ENCODE results near the gene ZRSR2.

ZRSR2 gene

GRCh38 chrX:15848576-15848975 is 58.3 kb downstream of the ZRSR2 start:
- DNase-seq (ENCODE audit: low read depth in 1 of 2, low spot score in 1 of 2): no peak

DNA sequence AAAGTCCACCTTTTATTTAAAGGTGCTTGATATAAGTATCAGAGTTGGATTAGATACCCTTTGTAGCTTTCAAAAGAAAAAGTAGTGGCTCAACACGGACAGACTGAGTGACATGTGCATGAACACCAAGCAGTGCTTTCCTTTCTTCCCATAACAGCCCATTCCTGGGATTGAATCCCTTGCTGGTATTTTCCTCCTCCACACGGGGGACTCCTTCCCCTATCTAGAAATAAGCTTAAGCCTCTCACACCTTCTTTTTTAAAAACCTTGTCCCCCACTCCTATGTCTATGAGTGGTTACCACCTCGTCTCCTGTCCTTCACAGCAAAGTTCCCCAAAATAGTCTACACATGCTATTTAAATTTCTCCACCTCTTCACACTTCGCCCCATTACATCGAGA is 59.3 kb downstream of the ZRSR2 start:
- DNase-seq (ENCODE audit: low read depth in 1 of 2, low spot score in 1 of 2): no peak

- DNase-seq (ENCODE audit: low read depth in 1 of 2, low spot score in 1 of 2): no peak
Measured at GRCh38 chrX:15853586-15854079, 63.3 kb downstream of the ZRSR2 start.

DNA sequence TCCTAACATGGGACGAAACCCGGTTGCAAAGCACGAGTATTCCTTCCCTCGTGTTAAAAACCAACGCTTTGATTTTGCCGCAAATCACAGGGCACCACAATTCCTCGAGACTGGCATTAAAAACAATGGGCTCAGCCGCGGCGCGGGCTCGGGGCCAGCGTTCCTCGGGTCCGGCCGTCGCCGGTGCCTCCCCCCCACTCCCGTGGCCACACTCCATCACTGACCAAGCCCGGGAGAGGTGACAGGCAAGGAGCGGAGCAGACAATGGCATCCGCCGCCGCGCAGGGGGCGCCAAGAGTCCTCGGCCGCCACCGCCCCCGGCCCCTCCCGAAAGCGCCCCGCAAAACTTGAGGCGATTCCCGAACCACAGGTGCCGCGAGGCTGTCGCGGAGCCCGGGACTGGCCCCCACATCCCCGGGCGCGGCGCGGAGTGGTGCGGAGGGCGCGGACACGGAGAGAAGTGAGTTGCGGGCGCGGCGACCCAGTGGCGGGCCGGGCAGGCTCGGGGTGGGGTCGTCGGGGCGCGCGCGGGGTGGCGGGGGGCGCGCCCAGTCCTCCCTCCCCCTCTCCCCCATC is 63.9 kb downstream of the ZRSR2 start:
- DNase-seq (ENCODE audit: low read depth in 1 of 2, low spot score in 1 of 2): peak; percentile 1 to 11

DNA sequence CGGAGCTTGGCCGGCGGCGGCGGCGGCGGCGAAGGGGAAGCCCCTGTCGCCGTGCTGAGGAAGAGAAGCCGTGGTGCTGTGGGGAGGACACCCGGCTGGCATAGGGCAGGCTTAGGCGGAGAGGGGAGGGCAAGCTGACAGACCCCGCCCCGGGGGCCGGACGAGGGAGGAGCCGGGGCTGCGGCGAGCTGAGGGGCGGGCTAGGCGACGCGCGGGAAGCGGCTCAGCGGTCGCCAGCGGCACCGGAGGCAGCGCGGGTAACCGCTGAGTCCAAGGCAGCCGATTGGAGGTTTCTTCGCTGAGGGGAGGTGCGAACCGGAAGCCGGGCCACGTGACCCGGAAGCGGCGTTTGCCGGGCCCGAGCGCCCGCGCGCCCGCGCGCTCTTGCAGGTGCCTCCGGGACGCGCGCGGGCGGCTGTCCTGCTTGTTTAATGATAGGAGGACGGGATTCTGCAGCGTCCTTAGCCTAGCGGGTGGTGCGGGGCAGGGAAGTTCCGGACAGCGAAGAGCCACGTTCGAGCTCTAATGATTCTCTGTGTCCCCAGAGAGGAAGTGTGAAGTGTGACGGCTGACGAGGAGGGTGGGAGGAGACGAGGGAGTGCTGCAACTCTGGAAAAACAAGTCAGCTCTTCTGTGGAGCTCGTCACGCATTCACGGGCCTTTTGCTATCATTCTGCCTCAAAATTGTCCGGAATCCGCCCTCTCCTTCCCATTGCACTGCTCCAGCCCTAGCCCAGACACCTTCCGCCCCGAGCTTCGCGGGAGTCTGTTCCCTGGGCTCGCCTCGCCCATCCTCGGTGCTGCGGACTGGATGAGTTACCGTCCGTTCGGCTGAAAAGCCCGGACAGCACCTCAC is 64.7 kb downstream of the ZRSR2 start, which contains the start of gene AP1S2:
AP1S2 (minus strand) TSS at position 102 of the 856 bp plus-strand sequence. CDS start 2,289 bp downstream, outside the sequence.
- DNase-seq (ENCODE audit: low read depth in 1 of 2, low spot score in 1 of 2): peak; percentile 74 to 83

GRCh38 chrX:15855568-15856221 is 65.4 kb downstream of the ZRSR2 start:
- no peak for DNase-seq (ENCODE audit: low read depth in 1 of 2, low spot score in 1 of 2)

- DNase-seq (ENCODE audit: low read depth in 1 of 2, low spot score in 1 of 2): no peak
Measured at GRCh38 chrX:15856222-15856587, 65.9 kb downstream of the ZRSR2 start.

GRCh38 chrX:15856636-15857035 is 66.4 kb downstream of the ZRSR2 start:
- DNase-seq (ENCODE audit: low read depth in 1 of 2, low spot score in 1 of 2): no peak

DNA sequence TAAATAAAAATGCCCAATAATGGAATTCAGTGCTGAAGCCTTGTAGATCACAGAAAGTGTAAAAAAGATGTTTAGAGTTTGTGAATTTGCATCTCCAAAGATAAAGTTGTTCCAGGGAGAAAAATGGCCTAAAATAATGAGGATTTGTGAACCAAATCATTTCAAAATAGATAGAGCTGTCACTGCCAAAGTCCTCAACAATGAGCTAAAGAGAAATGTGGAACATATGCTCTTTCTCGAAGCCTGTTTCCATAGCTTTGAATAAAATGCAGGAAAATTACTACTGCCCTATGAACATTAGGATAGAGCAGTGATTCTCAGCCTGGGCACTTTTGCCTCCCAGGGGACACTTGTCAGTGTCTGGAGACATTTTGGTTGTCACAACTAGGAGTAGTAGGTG is 67.8 kb downstream of the ZRSR2 start:
- DNase-seq (ENCODE audit: low read depth in 1 of 2, low spot score in 1 of 2): no peak

GRCh38 chrX:15860921-15861320 is 70.6 kb downstream of the ZRSR2 start:
- DNase-seq (ENCODE audit: low read depth in 1 of 2, low spot score in 1 of 2): no peak

- DNase-seq (ENCODE audit: low read depth in 1 of 2, low spot score in 1 of 2): no peak
Measured at GRCh38 chrX:15864023-15864422, 73.7 kb downstream of the ZRSR2 start.

- no peak for DNase-seq (ENCODE audit: low read depth in 1 of 2, low spot score in 1 of 2)
Measured at GRCh38 chrX:15864629-15865028, 74.3 kb downstream of the ZRSR2 start.

- DNase-seq (ENCODE audit: low read depth in 1 of 2, low spot score in 1 of 2): no peak
Measured at GRCh38 chrX:15866147-15866546, 75.9 kb downstream of the ZRSR2 start.

DNA sequence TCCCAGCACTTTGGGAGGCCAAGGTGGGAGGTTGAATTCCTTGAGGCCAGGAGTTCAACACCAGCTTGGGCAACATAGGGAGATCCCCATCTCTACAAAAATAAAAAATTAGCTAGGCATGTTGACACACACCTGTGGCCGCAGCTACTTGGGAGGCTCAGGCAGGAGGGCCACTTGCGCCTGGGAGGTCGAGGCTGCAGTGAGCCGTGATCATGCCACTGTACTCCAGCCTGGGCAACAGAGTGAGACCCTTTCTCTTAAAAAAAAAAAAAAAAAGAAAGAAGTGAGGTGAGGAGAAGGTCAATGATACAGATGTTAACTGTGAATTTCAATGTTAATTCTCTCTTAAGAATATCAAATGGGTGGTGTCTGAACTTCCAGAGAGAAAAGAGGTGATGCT is 79.4 kb downstream of the ZRSR2 start:
- no peak for DNase-seq (ENCODE audit: low read depth in 1 of 2, low spot score in 1 of 2)

DNA sequence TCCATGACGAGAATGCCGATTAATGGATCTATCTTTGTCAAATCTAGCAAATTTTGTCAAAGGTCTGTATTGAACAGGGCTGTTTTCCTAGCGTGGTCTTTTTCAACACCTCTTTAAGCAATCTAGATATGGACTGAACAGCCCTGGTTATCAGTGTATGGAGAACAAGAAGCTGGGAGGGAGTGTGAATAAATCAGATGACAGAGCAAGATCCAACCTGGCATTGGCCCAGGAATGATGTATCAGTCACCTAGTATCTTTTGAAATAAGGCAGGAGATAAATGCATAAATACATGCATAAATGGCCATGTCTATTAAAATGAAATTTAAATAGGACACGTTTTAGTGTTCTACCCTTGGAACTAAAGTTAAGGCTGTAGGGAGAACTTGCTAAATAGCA is 80.0 kb downstream of the ZRSR2 start:
- no peak for DNase-seq (ENCODE audit: low read depth in 1 of 2, low spot score in 1 of 2)
